HCT116 (cell line): ENCODE results near the gene KRTAP2-2. TPM values are rescaled to one million over a fixed set of nuclear protein-coding genes. Genes with fewer than 3 reads are reported as not detected.
"Not testable (repeated sequence)": the region's sequence is repeated elsewhere in the genome, so short reads cannot be mapped to it uniquely, and the experiment has no call there.

Experiments used
- ATAC-seq: fragments of 200-7000 bp; cut with Tn5 transposase; 2 replicates; pipeline ENCODE4 v1.9.1; 2020; ENCODE audit warnings: mild to moderate bottlenecking, moderate library complexity
- BruUV-seq: library from RNA; stranded (reverse); fragments of 400-500 nt; replicated peaks from 2 replicates; lab custom pipeline; 2021; lab: Mats Ljungman, UMichigan
- CTCF ChIA-PET: fragments of 300-600 bp; sonication (Branson Sonifier 250); formaldehyde crosslinking; loops from one replicate; lab custom pipeline; 2021; ENCODE audit warnings: antibody characterized with exemption; lab: Charles Lee
- POLR2A ChIA-PET: fragments of 300-600, 350-600 bp; sonication (Branson Sonifier 250); formaldehyde crosslinking; loops from one replicate; lab custom pipeline; 2021; ENCODE audit warnings: antibody characterized with exemption; lab: Charles Lee
- RAD21 ChIA-PET, 2 experiments: fragments of 300-600 bp; sonication (Branson Sonifier 250); formaldehyde crosslinking; loops; one replicate each; lab custom pipeline; 2023; ENCODE audit warnings: low total read pairs in 2 of 2; ENCODE audit not compliant: uncharacterized antibody in 2 of 2, unreplicated experiment in 2 of 2, low non-redundant PET in 1 of 2; lab: Charles Lee
- DNase-seq: peaks from one replicate; pipeline ENCODE4 v3.0.0-alpha.2; 2010; ENCODE audit warnings: low read depth, low spot score
- H2AFZ ChIP-seq: fragments of 200-600 bp; shearing (Covaris generic), sonication (generic); 2 replicates; pipeline ENCODE4 v1.6.1; 2017; ENCODE audit warnings: low read depth, mixed run types, mixed read lengths, antibody characterized with exemption, low read length; ENCODE audit not compliant: poor library complexity, severe bottlenecking
- H3K27ac ChIP-seq: 2 replicates; pipeline ENCODE4 v1.5.1; 2012; ENCODE audit warnings: low read depth, low read length
- H3K27me3 ChIP-seq: fragments of 200-600 bp; sonication (generic); 2 replicates; pipeline ENCODE4 v1.6.1; 2016; ENCODE audit warnings: mixed run types, low read length, mixed read lengths; ENCODE audit not compliant: insufficient read depth
- H3K36me3 ChIP-seq, 2 experiments: fragments of 200-500 bp in 1 of 2; fragments of 200-600 bp in 1 of 2; sonication (Bioruptor generic) in 1 of 2; sonication (generic) in 1 of 2; 2 replicates each; pipeline versions ENCODE4 v1.5.1 to v1.6.1; 2014 to 2016; ENCODE audit warnings: low read length in 2 of 2, inconsistent platforms in 1 of 2, mixed read lengths in 1 of 2, mixed run types in 1 of 2; ENCODE audit not compliant: insufficient read depth in 2 of 2, control insufficient read depth in 1 of 2
- H3K4me1 ChIP-seq, 2 experiments: fragments of 200-600 bp in 1 of 2; sonication (generic) in 1 of 2; 2 replicates each; pipeline versions ENCODE4 v1.5.1 to v1.6.1; 2012 to 2017; ENCODE audit warnings: low read length in 2 of 2, inconsistent platforms in 1 of 2, mild to moderate bottlenecking in 1 of 2, mixed read lengths in 1 of 2, mixed run types in 1 of 2, moderate library complexity in 1 of 2; ENCODE audit not compliant: insufficient read depth in 2 of 2, control insufficient read depth in 1 of 2
- H3K4me2 ChIP-seq: fragments of 200-600 bp; sonication (generic); 2 replicates; pipeline ENCODE4 v1.6.1; 2017; ENCODE audit warnings: mixed run types, low read length, mixed read lengths
- H3K4me3 ChIP-seq, 2 experiments: fragments of 200-600 bp in 1 of 2; sonication (generic) in 1 of 2; replicated peaks in 1 of 2; 2 replicates each; pipeline ENCODE4 v1.5.1; 2011 to 2016; ENCODE audit warnings: low read length in 2 of 2, control low read depth in 1 of 2, low read depth in 1 of 2, mild to moderate bottlenecking in 1 of 2, mixed read lengths in 1 of 2, mixed run types in 1 of 2
- H3K79me2 ChIP-seq: fragments of 200-600 bp; sonication (generic); 2 replicates; pipeline ENCODE4 v1.6.1; 2017; ENCODE audit warnings: mild to moderate bottlenecking, mixed run types, low read length, moderate library complexity, mixed read lengths; ENCODE audit not compliant: insufficient read depth
- H3K9ac ChIP-seq: fragments of 200-600 bp; sonication (generic); 2 replicates; pipeline ENCODE4 v1.6.1; 2016; ENCODE audit warnings: low read length, mixed read lengths
- H3K9me2 ChIP-seq: fragments of 200-600 bp; sonication (generic), shearing (Covaris generic); 2 replicates; pipeline ENCODE4 v1.6.1; 2017; ENCODE audit warnings: mixed run types, mild to moderate bottlenecking, moderate library complexity; ENCODE audit not compliant: insufficient read depth
- H3K9me3 ChIP-seq, 2 experiments: fragments of 200-500 bp in 1 of 2; fragments of 200-600 bp in 1 of 2; sonication (Bioruptor generic) in 1 of 2; sonication (generic) in 1 of 2; 2 replicates each; pipeline ENCODE4 v1.6.1; 2014 to 2017; ENCODE audit warnings: low read length in 2 of 2, mixed read lengths in 2 of 2, inconsistent platforms in 1 of 2, low read depth in 1 of 2, mild to moderate bottlenecking in 1 of 2, mixed run types in 1 of 2, moderate library complexity in 1 of 2; ENCODE audit not compliant: control insufficient read depth in 1 of 2, insufficient read depth in 1 of 2
- H4K20me1 ChIP-seq: fragments of 200-600 bp; sonication (generic), shearing (Covaris generic); 2 replicates; pipeline ENCODE4 v1.6.1; 2017; ENCODE audit warnings: mixed run types, mild to moderate bottlenecking, moderate library complexity; ENCODE audit not compliant: insufficient read depth
- intact Hi-C: fragments of 100-400 bp; cut with micrococcal nuclease; formaldehyde crosslinking; loops from 2 replicates; pipeline ENCODE4 v1.10.0; 2022
- total RNA-seq: library from RNA; stranded (reverse); gene quantifications from one replicate; pipeline ENCODE4 v1.2.1, GENCODE V29; 2021; ENCODE audit not compliant: unreplicated experiment
- TF ChIP-seq, protein P1 (sequence below), 3 experiments: fragments of 200-600 bp in 1 of 3; sonication (generic) in 1 of 3; IDR thresholded peaks in 2 of 3; conservative IDR thresholded peaks in 1 of 3; 2 replicates each; pipeline ENCODE4 v1.5.1; 2012 to 2017; ENCODE audit warnings: low read depth in 2 of 3, low read length in 2 of 3, antibody characterized with exemption in 1 of 3, borderline replicate concordance in 1 of 3, control low read depth in 1 of 3, mild to moderate bottlenecking in 1 of 3, mixed read lengths in 1 of 3, mixed run types in 1 of 3, moderate library complexity in 1 of 3; ENCODE audit not compliant: insufficient read depth in 1 of 3

Gene KRTAP2-2
- total RNA-seq, 1 experiment from 2014 or later, result 1.2 TPM

DNA sequence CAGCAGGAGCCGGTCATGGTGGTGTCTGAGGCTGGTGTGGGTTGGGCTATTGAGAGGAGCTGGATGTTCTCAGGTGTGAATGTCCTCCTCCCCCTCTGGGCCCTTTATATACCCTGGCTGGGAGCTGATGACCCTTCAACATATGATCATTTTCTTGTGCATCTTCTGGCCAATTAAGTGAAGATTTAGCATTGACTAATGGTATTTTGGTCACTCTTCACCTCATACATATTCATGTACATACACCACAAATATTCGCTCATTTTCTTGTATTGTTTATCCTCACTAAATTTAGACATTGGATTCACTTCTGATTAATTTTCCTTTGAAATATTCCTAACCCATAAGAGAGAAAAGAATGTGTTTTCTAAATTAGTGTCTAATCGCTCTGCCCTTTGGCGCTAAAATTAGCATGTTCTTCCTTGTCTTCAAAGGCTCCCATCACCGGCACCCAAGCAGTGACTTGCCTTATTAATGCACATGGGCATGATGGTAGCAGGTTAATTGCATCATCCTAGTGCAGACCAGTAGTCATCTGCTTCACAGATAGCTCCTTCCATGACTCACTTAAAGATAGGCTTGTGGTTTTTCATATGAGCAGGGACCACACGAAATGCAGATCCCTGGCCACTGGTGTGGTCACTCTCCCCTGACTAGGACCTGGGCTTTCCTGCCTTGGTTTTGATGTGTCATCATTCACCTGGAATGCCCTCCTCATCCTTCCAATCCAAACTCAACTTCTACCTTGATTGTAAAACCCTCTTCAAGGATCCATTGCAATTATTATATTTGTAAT lies 11.0 kb upstream of the KRTAP2-2 start, which contains the start of gene KRTAP2-4 (continued):
- TF ChIP-seq, protein P1, sequence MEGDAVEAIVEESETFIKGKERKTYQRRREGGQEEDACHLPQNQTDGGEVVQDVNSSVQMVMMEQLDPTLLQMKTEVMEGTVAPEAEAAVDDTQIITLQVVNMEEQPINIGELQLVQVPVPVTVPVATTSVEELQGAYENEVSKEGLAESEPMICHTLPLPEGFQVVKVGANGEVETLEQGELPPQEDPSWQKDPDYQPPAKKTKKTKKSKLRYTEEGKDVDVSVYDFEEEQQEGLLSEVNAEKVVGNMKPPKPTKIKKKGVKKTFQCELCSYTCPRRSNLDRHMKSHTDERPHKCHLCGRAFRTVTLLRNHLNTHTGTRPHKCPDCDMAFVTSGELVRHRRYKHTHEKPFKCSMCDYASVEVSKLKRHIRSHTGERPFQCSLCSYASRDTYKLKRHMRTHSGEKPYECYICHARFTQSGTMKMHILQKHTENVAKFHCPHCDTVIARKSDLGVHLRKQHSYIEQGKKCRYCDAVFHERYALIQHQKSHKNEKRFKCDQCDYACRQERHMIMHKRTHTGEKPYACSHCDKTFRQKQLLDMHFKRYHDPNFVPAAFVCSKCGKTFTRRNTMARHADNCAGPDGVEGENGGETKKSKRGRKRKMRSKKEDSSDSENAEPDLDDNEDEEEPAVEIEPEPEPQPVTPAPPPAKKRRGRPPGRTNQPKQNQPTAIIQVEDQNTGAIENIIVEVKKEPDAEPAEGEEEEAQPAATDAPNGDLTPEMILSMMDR (IDR thresholded peaks at IDR 0.05 in 2 of 3, conservative IDR thresholded peaks at IDR 0.05 in 1 of 3; ENCODE audit: borderline replicate concordance in 1 of 3, insufficient read depth in 1 of 3, low read depth in 2 of 3, low read length in 2 of 3), result no peak

DNA sequence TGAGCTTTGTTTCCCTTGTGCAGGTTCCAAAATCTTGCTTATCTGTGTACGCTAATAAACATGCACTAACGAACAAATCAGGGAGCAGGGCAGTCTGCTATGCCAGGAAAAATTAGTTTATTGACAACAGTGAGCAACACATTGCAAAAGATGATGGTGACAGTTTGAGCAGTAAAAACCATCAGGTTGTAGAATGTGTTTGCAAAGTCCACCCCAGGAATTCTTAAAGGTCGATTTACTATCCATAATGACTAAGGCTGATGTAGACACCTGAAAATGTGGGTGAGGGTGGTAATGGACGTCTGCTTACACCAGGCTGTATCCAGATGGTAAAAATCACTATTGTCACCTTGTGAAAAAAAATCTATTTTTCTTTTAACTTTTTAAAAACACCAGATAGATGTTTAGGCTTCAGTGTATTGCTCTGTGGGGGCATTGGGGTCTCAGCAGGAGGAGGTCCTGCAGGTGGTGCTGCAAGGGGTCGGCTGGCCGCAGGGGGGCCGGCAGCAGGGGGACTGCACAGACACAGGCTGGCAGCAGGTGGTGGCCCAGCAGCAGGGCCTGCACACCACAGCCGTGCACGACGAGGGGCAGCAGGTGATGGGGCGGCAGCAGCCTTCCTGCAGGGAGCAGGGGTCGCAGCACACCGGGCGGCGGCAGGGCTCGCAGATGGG lies 10.1 kb upstream of the KRTAP2-2 start:
- intact Hi-C loops, H3K27ac ChIP-seq, H3K4me3 ChIP-seq, RAD21 ChIA-PET, H3K4me2 ChIP-seq, H2AFZ ChIP-seq, H3K27me3 ChIP-seq, CTCF ChIA-PET, ATAC-seq, H3K9me3 ChIP-seq, H4K20me1 ChIP-seq, H3K9me2 ChIP-seq, H3K9ac ChIP-seq, BruUV-seq, POLR2A ChIA-PET, H3K79me2 ChIP-seq, DNase-seq: not testable (repeated sequence)
- H3K36me3 ChIP-seq, result peaks cover 0 to 22% of the 10 kb centered on the region in 2 experiments; a peak in 1 of 4 replicates
- peaks cover 34 to 78% of the 10 kb centered on the region in 2 experiments for H3K4me1 ChIP-seq
